ENCODE measurements around the gene IRF8.

Gene IRF8

GRCh38 chr16:85936816-85937215, 37.9 kb downstream of the IRF8 start:
- TF ChIP-seq PPARA (CRISPR knock-in tag; IDR thresholded peaks at IDR 0.05; ENCODE audit: borderline replicate concordance) (no peak), CSRNP3 (CRISPR knock-in tag; IDR thresholded peaks at IDR 0.05) (no peak), GLIS3 (CRISPR knock-in tag; IDR thresholded peaks at IDR 0.05) (no peak), ZNF70 (CRISPR knock-in tag; IDR thresholded peaks at IDR 0.05) (no peak), ZFP30 (CRISPR knock-in tag; IDR thresholded peaks at IDR 0.05) (no peak), ZFP3 (CRISPR knock-in tag; IDR thresholded peaks at IDR 0.05) (no peak), OSR1 (CRISPR knock-in tag; IDR thresholded peaks at IDR 0.05) (no peak), TSHZ2 (CRISPR knock-in tag; IDR thresholded peaks at IDR 0.05) (no peak), BACH2 (CRISPR knock-in tag; IDR thresholded peaks at IDR 0.05; ENCODE audit: borderline replicate concordance) (no peak), ARNTL (CRISPR knock-in tag; IDR thresholded peaks at IDR 0.05; ENCODE audit: borderline replicate concordance, low read depth) (no peak), TCF4 (CRISPR knock-in tag; IDR thresholded peaks at IDR 0.05; ENCODE audit: borderline replicate concordance) (no peak), PATZ1 (CRISPR knock-in tag; IDR thresholded peaks at IDR 0.05; ENCODE audit: borderline replicate concordance) (no peak), ESRRG (CRISPR knock-in tag; IDR thresholded peaks at IDR 0.05) (no peak), ZNF565 (CRISPR knock-in tag; conservative IDR thresholded peaks at IDR 0.05; ENCODE audit: low read depth) (no peak), CSDC2 (CRISPR knock-in tag; IDR thresholded peaks at IDR 0.05) (no peak)
- ATAC-seq = no peak

GRCh38 chr16:85940214-85940613, 41.3 kb downstream of the IRF8 start:
- TF ChIP-seq PATZ1 (CRISPR knock-in tag; IDR thresholded peaks at IDR 0.05; ENCODE audit: borderline replicate concordance) = no peak
- no peak for TF ChIP-seq CSRNP3 (CRISPR knock-in tag; IDR thresholded peaks at IDR 0.05)
- no peak for TF ChIP-seq ZC3H10 (CRISPR knock-in tag; IDR thresholded peaks at IDR 0.05)
- TF ChIP-seq POU6F1 (CRISPR knock-in tag; IDR thresholded peaks at IDR 0.05; ENCODE audit: borderline replicate concordance, low read depth) = no peak
- no peak for TF ChIP-seq ZFP3 (CRISPR knock-in tag; IDR thresholded peaks at IDR 0.05)
- TF ChIP-seq TSHZ2 (CRISPR knock-in tag; IDR thresholded peaks at IDR 0.05) = no peak
- TF ChIP-seq OSR1 (CRISPR knock-in tag; IDR thresholded peaks at IDR 0.05) = no peak
- TF ChIP-seq TCF4 (CRISPR knock-in tag; IDR thresholded peaks at IDR 0.05; ENCODE audit: borderline replicate concordance) = no peak
- TF ChIP-seq ESRRG (CRISPR knock-in tag; IDR thresholded peaks at IDR 0.05) = no peak
- no peak for TF ChIP-seq ZNF70 (CRISPR knock-in tag; IDR thresholded peaks at IDR 0.05)
- TF ChIP-seq SNAI2 (CRISPR knock-in tag; IDR thresholded peaks at IDR 0.05) = no peak
- no peak for TF ChIP-seq PPARA (CRISPR knock-in tag; IDR thresholded peaks at IDR 0.05; ENCODE audit: borderline replicate concordance)
- TF ChIP-seq ZFP30 (CRISPR knock-in tag; IDR thresholded peaks at IDR 0.05) = no peak
- TF ChIP-seq ZNF565 (CRISPR knock-in tag; conservative IDR thresholded peaks at IDR 0.05; ENCODE audit: low read depth) = no peak
- TF ChIP-seq CREB5 (CRISPR knock-in tag; IDR thresholded peaks at IDR 0.05; ENCODE audit: low read depth) = no peak
- TF ChIP-seq ZNF8 (CRISPR knock-in tag; IDR thresholded peaks at IDR 0.05) = no peak
- TF ChIP-seq CSDC2 (CRISPR knock-in tag; IDR thresholded peaks at IDR 0.05) = no peak
- TF ChIP-seq BACH2 (CRISPR knock-in tag; IDR thresholded peaks at IDR 0.05; ENCODE audit: borderline replicate concordance) = no peak

More at GRCh38 chr16:85940214-85940613, 41.3 kb downstream of the IRF8 start:
- no peak for ATAC-seq
